ENCODE data around the gene RAMACL. TPM values are rescaled to one million over a fixed set of nuclear protein-coding genes. Genes with fewer than 3 reads are reported as not detected.

Gene RAMACL
- total and polyA plus RNA-seq, 10 donors = 0.23 to 6.9 (median 2.9) TPM

GRCh38 chr6:166555086-166555485 is 31.4 kb downstream of the RAMACL start:
- peaks cover 0 to 12% (median 8%) of the 10 kb centered on the region in 8 donors for H3K9me3 ChIP-seq
- peak; percentile 29 for DNase-seq
- 70 to 79% (median 78%) methylated on average over 6 of the region's 6 CpGs for WGBS, 5 donors
- peaks cover 0 to 28% (median 10%) of the 10 kb centered on the region in 6 donors for H3K4me1 ChIP-seq
- no peaks in the 10 kb centered on the region for H3K27me3 ChIP-seq (replicated peaks in 1 of 7)
- peak overlapping the region in 7 of 8 donors; percentile 9 to 85 (median 54) for H3K27ac ChIP-seq
- no peak overlapping the region for H3K4me3 ChIP-seq
- TF ChIP-seq POLR2A (IDR thresholded peaks at IDR 0.05) = no peak
- TF ChIP-seq POLR2AphosphoS5 (IDR thresholded peaks at IDR 0.05) = no peak
- TF ChIP-seq CTCF (IDR thresholded peaks at IDR 0.05 in 8 of 11, conservative IDR thresholded peaks at IDR 0.05 in 3 of 11) = no peak
- intact Hi-C loops (cut with DNase I; ENCODE audit: low total_unique reads) = no loop called here
- H3K36me3 ChIP-seq = no peaks in the 10 kb centered on the region

GRCh38 chr6:166554316-166554715 is 32.2 kb downstream of the RAMACL start:
- Histone ChIP-seq H3K4me1 (peaks cover 0 to 28% (median 10%) of the 10 kb centered on the region in 6 donors), H3K27ac (peak overlapping the region in 7 of 8 donors; percentile 9 to 85 (median 54)), H3K36me3 (no peaks in the 10 kb centered on the region), H3K27me3 (replicated peaks in 1 of 7) (no peaks in the 10 kb centered on the region), H3K9me3 (peaks cover 0 to 5% (median under 1%) of the 10 kb centered on the region in 8 donors), H3K4me3 (no peak overlapping the region)
- 58 to 89% (median 62%) methylated on average over 7 to 8 of the region's 8 CpGs for WGBS, 5 donors
- TF ChIP-seq POLR2AphosphoS5 (IDR thresholded peaks at IDR 0.05) (peak; percentile 33 to 61 (median 56)), CTCF (IDR thresholded peaks at IDR 0.05 in 8 of 11, conservative IDR thresholded peaks at IDR 0.05 in 3 of 11) (no peak), POLR2A (IDR thresholded peaks at IDR 0.05) (no peak)
- peak; percentile 31 for DNase-seq
- intact Hi-C loops (cut with DNase I; ENCODE audit: low total_unique reads) = no loop called here

- no peak for DNase-seq
- Histone ChIP-seq H3K27me3 (replicated peaks in 1 of 7) (no peaks in the 10 kb centered on the region), H3K36me3 (no peaks in the 10 kb centered on the region), H3K4me3 (no peak overlapping the region), H3K9me3 (no peaks in the 10 kb centered on the region), H3K4me1 (peaks cover 0 to 28% (median 10%) of the 10 kb centered on the region in 6 donors), H3K27ac (peak overlapping the region in 7 of 8 donors; percentile 9 to 85 (median 54))
- 76 to 91% (median 85%) methylated on average over 13 of the region's 13 CpGs for WGBS, 5 donors
- intact Hi-C loops (cut with DNase I; ENCODE audit: low total_unique reads) = no loop called here
- TF ChIP-seq POLR2AphosphoS5 (IDR thresholded peaks at IDR 0.05) (no peak), POLR2A (IDR thresholded peaks at IDR 0.05) (no peak), CTCF (IDR thresholded peaks at IDR 0.05 in 8 of 11, conservative IDR thresholded peaks at IDR 0.05 in 3 of 11) (no peak)
Observed at GRCh38 chr6:166553563-166554271, 32.8 kb downstream of the RAMACL start.

- TF ChIP-seq POLR2A (IDR thresholded peaks at IDR 0.05) (no peak), CTCF (IDR thresholded peaks at IDR 0.05 in 8 of 11, conservative IDR thresholded peaks at IDR 0.05 in 3 of 11) (no peak), POLR2AphosphoS5 (IDR thresholded peaks at IDR 0.05) (no peak)
- Histone ChIP-seq H3K36me3 (no peaks in the 10 kb centered on the region), H3K27ac (no peak overlapping the region), H3K4me1 (peaks cover 0 to 21% (median 9%) of the 10 kb centered on the region in 6 donors), H3K9me3 (no peaks in the 10 kb centered on the region), H3K27me3 (replicated peaks in 1 of 7) (no peaks in the 10 kb centered on the region), H3K4me3 (no peak overlapping the region)
- no peak for DNase-seq
- intact Hi-C loops (cut with DNase I; ENCODE audit: low total_unique reads) = no loop called here
- 81 to 86% (median 84%) methylated on average over 7 of the region's 7 CpGs for WGBS, 5 donors
Observed at GRCh38 chr6:166552600-166552999, 33.9 kb downstream of the RAMACL start.
